22Rv1 (cell line): Measurements from ENCODE around the gene RTN4R.
"Not testable (repeated sequence)": the region's sequence is repeated elsewhere in the genome, so short reads cannot be mapped to it uniquely, and the experiment has no call there.

Source experiments
- H3K27ac ChIP-seq: fragments of 450-650 bp; 2 replicates; pipeline ENCODE4 v1.5.1; 2017
- ZFX ChIP-seq: fragments of 450-650 bp; IDR thresholded peaks from 2 replicates; pipeline ENCODE4 v1.6.1; 2017; ENCODE audit warnings: antibody characterized with exemption, borderline replicate concordance
- TF ChIP-seq, protein P1 (sequence below): fragments of 450-650 bp; IDR thresholded peaks from 2 replicates; pipeline ENCODE4 v1.5.1; 2017; ENCODE audit warnings: mild to moderate bottlenecking

RTN4R gene

DNA sequence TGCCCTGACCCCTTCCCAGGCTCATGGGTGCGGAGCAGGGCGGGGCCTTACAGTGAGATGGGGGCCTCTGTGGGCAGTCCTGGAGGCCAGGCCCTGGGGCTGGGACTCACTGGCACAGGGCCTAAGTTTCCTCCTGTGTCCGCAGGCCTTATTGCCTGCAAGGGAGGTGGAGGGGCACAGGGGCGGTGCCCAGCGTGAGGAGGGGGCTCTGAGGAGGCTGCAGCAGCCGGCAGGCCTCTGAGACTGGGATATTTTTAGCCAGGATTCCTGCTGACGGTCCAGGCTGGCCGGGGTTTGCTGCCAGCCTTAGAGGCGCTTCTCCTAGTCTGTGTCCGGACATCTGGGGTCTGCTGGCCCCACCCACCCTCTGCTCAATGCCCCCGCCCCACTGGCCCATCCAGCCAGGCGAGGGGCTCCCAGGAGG lies 5.7 kb upstream of the RTN4R start:
- no peak overlapping the region for H3K27ac ChIP-seq
- no peak for TF ChIP-seq ZFX
- TF ChIP-seq, protein P1, sequence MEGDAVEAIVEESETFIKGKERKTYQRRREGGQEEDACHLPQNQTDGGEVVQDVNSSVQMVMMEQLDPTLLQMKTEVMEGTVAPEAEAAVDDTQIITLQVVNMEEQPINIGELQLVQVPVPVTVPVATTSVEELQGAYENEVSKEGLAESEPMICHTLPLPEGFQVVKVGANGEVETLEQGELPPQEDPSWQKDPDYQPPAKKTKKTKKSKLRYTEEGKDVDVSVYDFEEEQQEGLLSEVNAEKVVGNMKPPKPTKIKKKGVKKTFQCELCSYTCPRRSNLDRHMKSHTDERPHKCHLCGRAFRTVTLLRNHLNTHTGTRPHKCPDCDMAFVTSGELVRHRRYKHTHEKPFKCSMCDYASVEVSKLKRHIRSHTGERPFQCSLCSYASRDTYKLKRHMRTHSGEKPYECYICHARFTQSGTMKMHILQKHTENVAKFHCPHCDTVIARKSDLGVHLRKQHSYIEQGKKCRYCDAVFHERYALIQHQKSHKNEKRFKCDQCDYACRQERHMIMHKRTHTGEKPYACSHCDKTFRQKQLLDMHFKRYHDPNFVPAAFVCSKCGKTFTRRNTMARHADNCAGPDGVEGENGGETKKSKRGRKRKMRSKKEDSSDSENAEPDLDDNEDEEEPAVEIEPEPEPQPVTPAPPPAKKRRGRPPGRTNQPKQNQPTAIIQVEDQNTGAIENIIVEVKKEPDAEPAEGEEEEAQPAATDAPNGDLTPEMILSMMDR = no peak

DNA sequence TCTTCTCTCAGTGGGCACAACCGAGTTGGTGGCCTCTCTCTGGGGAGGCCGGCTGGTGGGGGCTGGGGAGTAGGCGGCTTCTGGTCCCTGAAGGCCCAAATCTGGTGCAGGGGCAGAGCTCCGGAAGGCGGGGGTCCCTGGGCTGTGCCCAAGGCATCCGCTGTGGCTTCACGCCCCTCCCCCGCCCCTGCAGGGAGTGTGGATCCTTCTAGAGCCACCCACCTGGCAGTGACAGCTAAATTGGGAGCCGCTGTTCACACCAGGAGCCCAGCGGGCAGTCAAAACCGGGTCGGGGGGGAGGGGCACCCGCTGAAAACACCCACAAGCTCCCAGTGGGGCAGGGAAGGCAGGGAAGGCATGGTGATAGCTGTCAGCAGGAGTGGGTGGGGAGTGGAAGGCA lies 4.6 kb upstream of the RTN4R start:
- no peak for TF ChIP-seq ZFX
- TF ChIP-seq, protein P1 = no peak
- H3K27ac ChIP-seq = no peak overlapping the region

DNA sequence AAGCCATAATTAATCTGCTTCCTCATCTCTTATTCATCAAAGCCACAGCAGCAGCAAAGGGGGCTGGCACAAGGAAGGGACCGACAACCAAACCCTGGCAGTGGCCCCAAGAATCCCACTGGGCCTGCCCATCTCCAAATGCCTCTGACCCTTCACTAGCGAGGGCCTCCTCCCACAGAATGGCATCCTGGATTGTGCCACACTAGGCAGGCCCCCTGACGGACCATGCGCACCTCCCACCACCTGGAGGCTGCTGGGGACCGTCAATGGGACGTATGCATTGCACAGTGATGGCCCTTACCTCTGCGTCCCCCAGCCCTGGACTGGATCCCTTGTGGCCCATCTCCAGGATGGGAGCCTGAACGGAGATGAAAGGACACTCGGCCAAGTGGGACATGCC lies 4.1 kb upstream of the RTN4R start:
- H3K27ac ChIP-seq = no peak overlapping the region
- TF ChIP-seq, protein P1 = no peak
- TF ChIP-seq ZFX = no peak

DNA sequence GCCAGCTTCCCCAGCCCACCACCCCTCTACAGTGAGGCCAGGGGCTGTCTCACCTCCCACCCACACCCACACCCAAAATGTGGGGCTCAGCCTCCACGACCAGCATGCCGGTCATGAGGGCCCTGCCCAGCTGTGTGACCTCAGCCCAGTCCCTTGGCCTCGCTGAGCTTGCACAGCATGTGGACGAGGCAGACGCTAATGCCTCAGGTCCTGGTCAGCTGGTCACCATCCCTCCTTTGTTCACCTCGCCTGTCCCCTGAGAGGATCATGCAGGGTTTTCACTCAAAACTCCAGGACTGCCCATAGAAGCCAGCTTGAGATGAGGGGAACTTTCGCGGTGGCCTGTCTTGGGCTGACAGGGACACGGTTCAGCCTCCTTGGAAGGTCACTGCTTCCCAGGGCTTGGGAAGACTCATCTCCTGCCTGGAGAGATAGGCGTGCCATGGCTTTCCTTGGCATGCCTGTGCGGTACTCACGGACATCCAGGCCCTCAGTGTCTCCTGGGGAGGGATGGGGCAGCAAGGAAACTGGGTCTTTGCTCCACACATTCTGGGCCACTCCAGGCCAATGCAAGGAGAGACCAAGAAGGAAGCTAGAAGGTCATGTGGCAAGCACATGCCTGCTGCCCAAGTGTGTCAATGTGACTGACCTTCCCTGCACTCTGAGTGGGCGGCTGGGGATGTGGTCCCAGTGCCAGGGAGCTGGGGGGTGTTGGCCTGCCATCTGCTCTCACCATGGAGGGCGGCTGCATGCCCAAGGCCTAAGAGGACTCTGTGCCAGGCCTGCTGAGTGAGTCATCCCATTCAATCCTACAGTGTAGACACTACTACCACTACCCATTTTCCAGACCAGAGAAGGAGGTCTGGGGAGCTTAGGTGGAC lies 3.2 kb upstream of the RTN4R start:
- TF ChIP-seq, protein P1 = no peak
- no peak for TF ChIP-seq ZFX

DNA sequence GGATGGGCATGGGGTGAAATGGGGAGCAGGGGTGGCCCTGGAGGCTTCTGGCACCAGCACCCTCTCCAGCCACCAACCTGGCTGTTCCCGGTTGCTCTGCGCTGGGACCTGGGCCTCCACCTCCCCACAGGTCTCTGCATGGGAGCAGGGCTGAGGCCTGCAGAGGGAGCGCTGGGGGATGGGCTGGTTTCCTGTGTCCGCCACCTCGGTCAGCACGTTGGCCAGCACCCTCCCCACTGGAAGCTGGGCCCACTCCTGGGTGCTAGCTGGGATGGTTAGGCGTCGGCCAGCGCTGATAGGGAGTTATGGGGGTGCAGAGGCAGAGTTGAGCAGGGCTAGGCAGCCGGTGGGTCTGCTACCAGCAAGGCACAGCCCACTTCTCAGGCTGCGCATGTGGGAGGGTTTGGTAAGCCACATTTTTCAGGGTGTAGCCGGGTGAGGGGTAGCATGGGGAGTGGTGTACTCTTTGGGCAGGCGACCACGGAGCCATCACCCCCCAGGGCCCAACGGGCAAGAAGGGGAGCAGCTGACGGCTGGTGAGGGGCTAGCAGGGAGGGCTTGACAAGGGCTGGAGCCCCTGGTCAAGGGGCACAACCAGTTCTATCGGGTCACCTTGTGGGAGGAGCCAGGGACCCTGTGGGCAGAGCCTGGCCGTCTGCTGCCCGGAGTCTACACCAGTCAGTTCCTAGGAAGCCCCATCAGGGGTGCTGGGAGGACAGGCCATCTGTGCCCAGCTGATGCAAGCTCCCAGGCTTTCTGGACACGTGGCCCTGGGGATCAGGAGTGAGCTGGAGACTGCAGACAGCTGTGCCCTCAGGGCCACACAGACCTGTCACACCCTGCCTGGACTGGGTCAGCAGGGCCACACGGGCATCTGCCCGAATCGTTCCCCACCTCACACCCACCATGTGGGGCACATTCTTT lies 2.3 kb upstream of the RTN4R start:
- H3K27ac ChIP-seq = not testable (repeated sequence)

More for the DNA sequence above, 3.2 kb upstream of the RTN4R start:
- H3K27ac ChIP-seq = no peak overlapping the region

DNA sequence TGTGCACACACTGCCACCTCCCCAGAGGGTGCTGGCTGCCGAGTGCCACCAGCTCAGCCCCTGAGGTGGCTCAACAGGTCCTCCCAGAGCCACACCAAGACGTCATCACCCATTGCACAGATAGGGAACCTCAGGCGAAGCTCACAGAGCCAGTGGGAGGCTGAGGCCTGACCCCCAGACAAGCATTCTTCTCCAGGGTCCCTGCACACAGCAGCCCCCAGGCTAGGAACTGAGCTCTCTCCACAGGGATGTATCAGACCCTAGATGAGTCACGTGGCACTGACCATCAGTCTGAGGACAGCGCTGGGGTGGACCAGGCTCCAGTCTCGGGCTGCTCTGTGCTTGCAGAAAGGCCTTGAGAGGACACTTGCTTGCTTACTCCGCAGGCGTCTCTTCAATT lies 1.6 kb upstream of the RTN4R start:
- H3K27ac ChIP-seq = not testable (repeated sequence)

DNA sequence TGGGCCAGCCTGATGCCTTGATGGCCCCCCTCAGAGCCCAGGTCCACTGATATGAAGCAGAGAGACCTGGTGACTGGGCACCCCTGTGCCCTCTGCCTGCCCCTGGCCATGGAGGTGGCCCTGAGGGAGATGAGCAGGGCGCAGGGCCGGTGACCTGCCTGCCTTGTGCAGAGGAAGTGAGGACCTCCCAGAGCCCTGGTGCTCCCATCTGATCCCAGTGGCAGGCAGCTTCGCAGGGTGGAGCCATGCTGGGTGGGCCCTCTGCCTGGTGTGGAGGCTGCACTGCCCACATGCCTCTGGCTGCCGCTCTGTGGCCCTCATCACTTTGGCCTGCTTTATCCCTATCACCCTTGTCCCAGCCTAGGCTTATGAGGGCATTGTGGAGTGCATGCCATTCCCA lies 1.1 kb upstream of the RTN4R start:
- not testable (repeated sequence) for H3K27ac ChIP-seq

DNA sequence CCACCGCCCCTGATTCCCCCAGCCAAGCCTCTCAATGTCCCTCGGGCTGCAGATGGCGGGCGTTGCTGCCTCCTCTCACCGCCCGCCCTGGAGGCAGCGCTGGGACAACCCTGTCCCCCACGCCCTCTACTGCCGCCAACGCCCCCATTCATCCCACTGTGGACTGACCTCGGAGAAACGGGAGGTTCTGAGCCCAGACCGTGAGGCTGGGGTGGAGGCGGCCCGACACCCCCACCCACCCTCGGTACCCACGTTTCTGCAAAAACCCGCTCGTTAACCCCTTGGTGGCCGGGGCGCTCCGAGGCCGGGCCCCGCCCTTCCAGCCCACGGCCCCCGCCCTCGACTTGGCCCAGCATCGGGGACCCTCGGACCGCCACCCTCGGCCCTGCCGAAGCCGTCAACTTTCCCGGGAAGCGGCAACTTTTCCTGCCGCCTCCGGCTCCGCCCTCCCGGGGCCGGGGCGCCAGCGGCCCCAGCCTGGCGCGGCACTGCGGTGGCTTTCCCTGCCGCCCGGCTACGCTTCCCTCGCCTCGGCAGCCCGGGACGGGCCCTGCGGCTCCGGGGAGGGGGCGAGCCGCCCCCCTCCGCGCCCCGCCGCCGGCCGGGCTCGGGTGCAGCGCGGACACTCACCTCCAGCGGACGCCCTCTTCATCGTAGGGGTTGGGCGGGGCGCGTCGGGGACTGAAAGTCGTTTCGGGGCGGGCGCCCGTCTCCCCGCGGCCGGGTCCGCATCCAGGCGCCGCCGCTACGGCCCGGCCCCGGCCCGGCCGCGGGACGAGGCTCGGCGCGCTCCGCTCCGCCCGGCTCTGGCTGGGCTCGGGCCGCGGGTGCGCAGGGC lies 458 bp downstream of the RTN4R start:
- peak overlapping the region; percentile 48 for H3K27ac ChIP-seq
- TF ChIP-seq, protein P1 = no peak
- no peak for TF ChIP-seq ZFX

DNA sequence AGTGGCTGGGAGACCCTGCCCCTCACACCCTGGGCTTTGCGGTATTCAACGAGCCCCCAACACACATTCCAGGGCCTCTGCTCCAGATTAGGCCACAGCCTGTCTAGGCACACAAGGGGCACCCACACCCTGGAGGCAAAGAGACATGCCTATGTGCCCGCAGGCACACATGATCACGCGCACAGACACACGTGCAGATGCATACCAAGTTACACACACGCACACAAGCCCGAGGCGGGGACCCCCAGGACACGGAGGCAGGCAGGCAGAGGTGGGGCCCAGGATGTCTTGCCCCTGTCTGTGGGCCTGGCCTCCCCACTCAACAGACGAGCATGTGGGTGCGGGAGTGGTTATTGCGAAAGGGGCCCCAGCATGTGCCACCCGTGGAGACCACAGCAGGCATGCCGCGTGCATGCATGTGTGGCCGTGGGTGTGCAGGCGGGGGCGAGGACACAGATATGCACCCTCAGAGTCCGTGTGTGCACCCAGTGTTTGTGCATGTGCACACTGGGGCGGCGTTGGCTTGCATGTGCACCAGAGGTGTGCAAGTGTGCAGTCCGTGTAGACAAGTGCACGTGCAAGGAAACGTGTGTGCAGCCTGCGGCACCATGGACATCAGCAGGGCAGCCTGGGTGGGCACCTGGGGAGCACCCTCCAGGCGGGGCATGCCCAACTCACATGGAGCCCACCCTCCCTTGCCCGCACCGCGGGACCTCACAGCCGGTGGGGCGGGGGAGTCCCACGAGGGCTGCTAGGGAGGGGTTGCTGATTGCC lies 1.3 kb downstream of the RTN4R start:
- H3K27ac ChIP-seq = not testable (repeated sequence)

DNA sequence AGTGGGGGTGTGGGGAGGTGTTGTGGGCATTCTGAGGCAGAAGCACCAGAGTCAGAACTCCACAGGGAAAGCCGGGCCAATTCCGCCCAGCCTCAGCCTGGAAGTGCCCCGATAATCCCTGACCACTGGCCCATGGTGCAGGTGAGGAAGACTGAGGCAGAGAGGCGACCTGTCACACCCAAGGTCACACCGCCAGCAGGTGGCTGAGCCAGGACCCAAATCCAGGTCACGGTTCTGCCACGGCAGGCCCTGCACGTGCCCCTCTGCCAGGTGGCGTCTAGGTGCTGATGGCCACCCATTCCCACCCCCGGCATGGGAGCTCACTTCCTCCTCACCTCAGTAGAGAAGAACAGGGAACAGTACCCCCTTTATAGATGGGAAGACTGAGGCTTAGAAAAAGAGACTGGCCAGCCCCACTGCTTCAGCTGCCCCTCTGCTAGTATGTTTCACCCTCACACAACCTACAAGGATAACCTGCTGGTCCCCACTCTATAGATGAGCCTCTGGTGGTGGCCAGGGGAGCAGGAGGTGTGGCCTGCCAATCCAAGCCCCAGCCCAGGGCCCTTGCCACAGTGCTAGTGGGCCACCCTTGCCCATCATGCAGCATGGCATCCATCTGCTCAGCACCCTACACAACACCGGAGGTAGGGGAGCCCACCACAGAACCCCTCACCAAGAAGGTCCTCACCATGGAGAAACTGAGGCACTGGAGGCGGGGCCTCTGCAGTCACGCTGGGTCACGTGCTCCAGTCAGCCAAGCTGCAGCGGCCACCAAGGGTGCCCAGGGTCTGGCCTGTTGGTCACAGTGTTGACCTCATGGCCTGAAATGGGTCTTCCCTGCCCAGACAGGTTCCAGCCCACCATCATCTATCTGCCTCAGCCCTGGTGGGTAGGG lies 2.1 kb downstream of the RTN4R start:
- not testable (repeated sequence) for H3K27ac ChIP-seq
